IPS-15b (cell line): ENCODE data around the gene FAM177B.

Source experiments
- H3K27me3 ChIP-seq: one replicate; pipeline ENCODE4 v1.6.1; 2013; ENCODE audit warnings: low read length; ENCODE audit not compliant: control insufficient read depth, insufficient read depth
- H3K36me3 ChIP-seq: one replicate; pipeline ENCODE4 v1.6.1; 2013; ENCODE audit warnings: low read length; ENCODE audit not compliant: control insufficient read depth, insufficient read depth
- H3K4me1 ChIP-seq: one replicate; pipeline ENCODE4 v1.6.1; 2013; ENCODE audit warnings: mild to moderate bottlenecking, low read length; ENCODE audit not compliant: control insufficient read depth, insufficient read depth
- H3K4me3 ChIP-seq: one replicate; pipeline ENCODE4 v1.5.1; 2013; ENCODE audit warnings: low read depth, low read length
- H3K9ac ChIP-seq: one replicate; pipeline ENCODE4 v1.6.1; 2013; ENCODE audit warnings: low read depth, mild to moderate bottlenecking, low read length
- H3K9me3 ChIP-seq: one replicate; pipeline ENCODE4 v1.6.1; 2013; ENCODE audit warnings: mild to moderate bottlenecking, low read length; ENCODE audit not compliant: control insufficient read depth, insufficient read depth

FAM177B gene

DNA sequence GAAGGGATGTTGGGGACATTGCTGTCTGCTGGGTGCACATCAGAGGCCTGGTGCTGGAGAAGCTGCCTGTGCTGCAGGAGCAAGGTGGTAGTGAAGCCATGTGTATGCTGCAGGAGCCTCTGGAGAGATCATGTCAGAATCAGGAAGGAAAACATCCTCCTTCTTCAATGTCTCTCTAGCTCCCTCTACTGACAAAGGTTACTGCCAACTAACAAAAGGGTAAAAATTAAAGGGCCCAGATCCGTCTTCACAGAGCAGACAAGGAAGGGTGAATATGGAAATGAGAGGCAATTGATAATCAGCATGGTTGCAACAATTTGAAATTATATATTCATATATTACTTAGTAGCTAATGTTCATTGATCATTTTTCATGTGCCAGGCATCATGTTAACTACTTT lies 32.2 kb downstream of the FAM177B start:
- Histone ChIP-seq H3K9me3 (no peaks in the 10 kb centered on the region), H3K9ac (no peak overlapping the region), H3K36me3 (no peaks in the 10 kb centered on the region), H3K4me1 (no peaks in the 10 kb centered on the region), H3K4me3 (no peak overlapping the region), H3K27me3 (no peaks in the 10 kb centered on the region)

DNA sequence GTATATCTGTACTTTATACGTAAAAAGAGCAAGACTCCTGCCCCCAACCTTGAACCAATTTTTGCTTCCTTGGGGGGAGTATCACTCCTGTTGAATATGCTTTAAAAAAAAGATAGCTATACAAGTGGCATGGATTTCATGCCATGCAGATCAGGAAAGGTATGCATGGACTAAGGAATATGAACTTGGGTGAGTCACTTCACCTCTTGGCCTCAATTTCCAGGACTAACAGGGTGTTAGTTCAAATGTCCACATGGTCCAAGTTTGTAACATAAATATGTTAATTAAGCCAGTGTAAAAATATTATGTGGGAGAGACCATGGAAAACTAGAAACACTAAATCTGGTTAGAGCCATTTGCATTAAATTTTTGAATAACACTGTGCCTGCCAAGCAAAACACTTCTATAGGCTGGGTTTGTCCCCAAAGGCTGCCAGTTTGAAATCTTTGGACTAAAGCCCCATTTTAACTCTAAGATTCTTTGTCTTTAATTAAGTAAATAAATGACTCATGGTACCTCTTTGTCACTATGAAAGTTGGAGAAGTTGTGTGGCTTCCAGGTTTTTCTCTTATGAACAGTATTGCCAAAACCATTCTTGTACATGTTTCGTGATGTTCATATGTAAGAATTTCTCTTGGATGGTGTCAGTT lies 33.1 kb downstream of the FAM177B start:
- H3K4me3 ChIP-seq, result no peak overlapping the region
- no peaks in the 10 kb centered on the region for H3K27me3 ChIP-seq
- H3K4me1 ChIP-seq, result no peaks in the 10 kb centered on the region
- no peaks in the 10 kb centered on the region for H3K36me3 ChIP-seq
- no peak overlapping the region for H3K9ac ChIP-seq
- no peaks in the 10 kb centered on the region for H3K9me3 ChIP-seq

DNA sequence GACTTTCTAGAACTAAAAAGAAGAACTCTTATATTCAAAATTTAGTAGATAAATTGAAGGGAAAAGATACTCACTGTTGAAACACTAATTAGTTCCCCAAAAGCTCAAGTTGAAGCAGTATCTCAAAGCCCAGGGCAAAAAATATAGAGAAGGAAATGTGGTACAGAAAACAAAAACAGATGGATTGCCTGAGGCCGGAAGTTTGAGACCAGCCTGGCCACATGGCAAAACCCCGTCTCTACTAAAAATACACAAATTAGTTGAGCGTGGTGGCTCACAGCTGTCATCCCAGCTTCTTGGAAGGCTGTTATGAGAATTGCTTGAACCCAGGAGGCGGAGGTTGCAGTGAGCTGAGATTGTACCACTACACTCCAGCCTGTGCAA lies 36.0 kb downstream of the FAM177B start:
- Histone ChIP-seq H3K4me3 (no peak overlapping the region), H3K27me3 (no peaks in the 10 kb centered on the region), H3K9me3 (no peaks in the 10 kb centered on the region), H3K36me3 (no peaks in the 10 kb centered on the region), H3K9ac (no peak overlapping the region), H3K4me1 (no peaks in the 10 kb centered on the region)

DNA sequence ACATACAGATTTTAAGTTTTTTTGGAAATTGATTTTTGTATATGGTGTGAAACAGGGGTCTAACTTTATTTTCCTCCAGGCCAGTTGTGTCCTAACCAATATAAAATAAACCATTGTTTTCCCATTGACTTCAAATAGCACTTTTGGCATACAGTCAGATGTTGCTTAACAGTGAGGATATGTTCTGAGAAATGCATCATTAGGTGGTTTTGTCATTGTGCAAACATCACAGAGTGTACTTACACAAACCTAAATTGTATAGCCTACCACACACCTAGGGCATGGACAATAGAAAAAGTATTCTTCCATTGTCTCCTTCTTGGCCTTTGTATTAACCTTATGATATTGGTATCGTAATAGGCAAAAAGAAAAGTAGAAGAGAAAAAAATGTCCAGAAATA lies 40.5 kb downstream of the FAM177B start:
- Histone ChIP-seq H3K9me3 (no peaks in the 10 kb centered on the region), H3K27me3 (no peaks in the 10 kb centered on the region), H3K36me3 (no peaks in the 10 kb centered on the region), H3K4me1 (no peaks in the 10 kb centered on the region), H3K4me3 (no peak overlapping the region), H3K9ac (no peak overlapping the region)

DNA sequence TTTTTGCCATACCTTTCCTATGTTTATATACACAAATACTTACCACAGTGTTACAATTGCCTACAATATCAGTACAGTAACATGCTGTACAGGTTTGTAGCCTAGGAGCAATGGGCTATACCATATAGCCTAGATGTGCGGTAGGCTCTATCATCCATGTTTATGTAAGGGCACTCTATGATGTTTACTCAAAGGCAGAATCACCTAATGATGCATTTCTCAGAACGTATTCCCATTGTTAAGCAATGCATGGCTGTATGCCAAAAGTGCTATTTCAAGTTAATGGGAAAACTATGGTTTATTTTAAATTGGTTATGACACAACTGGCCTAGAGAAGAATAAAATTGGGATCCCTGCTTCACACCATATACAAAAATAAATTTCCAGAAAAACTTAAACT lies 41.0 kb downstream of the FAM177B start:
- no peaks in the 10 kb centered on the region for H3K9me3 ChIP-seq
- H3K4me3 ChIP-seq, result no peak overlapping the region
- H3K36me3 ChIP-seq, result no peaks in the 10 kb centered on the region
- no peaks in the 10 kb centered on the region for H3K27me3 ChIP-seq
- no peaks in the 10 kb centered on the region for H3K4me1 ChIP-seq
- H3K9ac ChIP-seq, result no peak overlapping the region

DNA sequence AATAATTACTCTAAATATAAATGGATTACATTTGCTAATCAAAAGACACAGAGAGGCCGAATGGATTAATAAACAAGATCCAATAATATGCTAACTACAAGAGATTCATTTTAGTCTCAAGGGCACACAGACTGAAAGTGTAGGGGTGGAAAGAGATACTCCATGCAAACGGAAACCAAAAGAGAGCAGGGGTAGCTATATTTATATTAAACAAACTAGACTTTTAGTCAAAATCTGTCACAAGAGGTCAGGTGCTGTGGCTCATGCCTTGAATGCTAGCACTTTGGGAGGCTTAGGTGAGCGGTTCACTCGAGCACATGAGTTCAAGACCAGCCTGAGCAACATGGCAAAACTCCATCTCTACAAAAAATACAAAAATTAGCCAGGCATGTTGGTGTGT lies 44.2 kb downstream of the FAM177B start:
- Histone ChIP-seq H3K36me3 (no peaks in the 10 kb centered on the region), H3K4me1 (no peaks in the 10 kb centered on the region), H3K4me3 (no peak overlapping the region), H3K27me3 (peaks cover 3% of the 10 kb centered on the region), H3K9me3 (no peaks in the 10 kb centered on the region), H3K9ac (no peak overlapping the region)

DNA sequence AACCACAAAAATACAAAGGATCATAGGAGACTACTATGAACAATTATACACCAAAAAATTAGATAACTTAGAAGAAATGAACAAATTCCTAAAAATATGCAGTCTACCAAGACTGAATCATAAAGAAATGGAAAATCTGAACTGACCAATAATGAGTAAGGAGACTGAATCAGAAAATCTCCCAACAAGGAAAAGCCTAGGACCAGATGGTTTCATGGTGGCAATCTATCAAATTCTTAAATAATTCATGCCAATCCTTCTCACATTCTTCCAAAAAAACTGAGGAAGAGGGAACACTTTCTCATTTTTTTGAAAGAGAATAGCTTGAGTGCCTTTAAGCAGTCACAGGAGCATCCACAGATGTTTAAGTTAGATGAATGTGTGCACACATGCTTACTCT lies 46.0 kb downstream of the FAM177B start:
- Histone ChIP-seq H3K27me3 (peaks cover 3% of the 10 kb centered on the region), H3K36me3 (no peaks in the 10 kb centered on the region), H3K4me3 (no peak overlapping the region)

DNA sequence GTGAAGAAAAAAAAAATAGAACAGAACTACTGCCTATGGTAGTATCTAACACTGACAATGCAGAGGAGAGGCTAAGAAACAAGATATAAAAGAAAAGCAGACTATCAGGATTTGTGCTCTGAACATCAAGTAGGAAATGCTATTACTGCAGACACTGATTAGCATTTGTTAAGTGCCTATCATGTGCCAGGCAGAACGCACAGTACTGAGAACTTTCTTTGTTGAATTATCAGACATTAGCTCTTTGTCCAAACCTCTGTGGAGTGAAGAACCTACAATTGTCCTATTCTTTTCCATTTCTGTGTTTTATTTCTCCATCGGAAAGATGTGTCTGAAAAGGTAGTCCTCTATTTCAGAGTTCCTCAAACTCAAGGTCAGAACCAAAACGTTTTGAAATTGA lies 47.4 kb downstream of the FAM177B start:
- Histone ChIP-seq H3K27me3 (peaks cover 3% of the 10 kb centered on the region), H3K9ac (no peak overlapping the region), H3K4me3 (no peak overlapping the region), H3K4me1 (no peaks in the 10 kb centered on the region), H3K36me3 (no peaks in the 10 kb centered on the region), H3K9me3 (no peaks in the 10 kb centered on the region)

More for the DNA sequence above, 46.0 kb downstream of the FAM177B start:
- H3K4me1 ChIP-seq, result no peaks in the 10 kb centered on the region
- no peaks in the 10 kb centered on the region for H3K9me3 ChIP-seq
- H3K9ac ChIP-seq, result no peak overlapping the region

DNA sequence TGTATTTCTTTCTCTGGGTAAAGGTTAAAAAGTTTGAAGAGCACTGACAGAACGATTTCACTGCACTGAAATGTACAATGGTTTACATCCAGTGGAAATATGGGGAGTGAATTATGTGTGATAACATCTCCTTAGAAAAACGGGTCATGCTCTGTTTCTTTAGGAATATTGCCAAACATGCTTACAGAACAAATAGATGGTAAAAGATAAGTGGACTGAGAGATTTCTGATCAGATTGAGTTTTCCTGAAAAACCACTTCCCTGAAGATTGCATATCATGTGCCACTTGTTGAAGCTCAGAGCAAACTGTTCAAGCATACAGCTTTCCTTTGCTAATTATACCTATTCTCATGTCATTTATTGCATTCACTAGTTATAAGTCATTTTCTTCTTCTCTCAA lies 47.9 kb downstream of the FAM177B start:
- Histone ChIP-seq H3K9ac (no peak overlapping the region), H3K27me3 (peaks cover 3% of the 10 kb centered on the region), H3K4me3 (no peak overlapping the region), H3K4me1 (no peaks in the 10 kb centered on the region), H3K9me3 (no peaks in the 10 kb centered on the region), H3K36me3 (no peaks in the 10 kb centered on the region)

DNA sequence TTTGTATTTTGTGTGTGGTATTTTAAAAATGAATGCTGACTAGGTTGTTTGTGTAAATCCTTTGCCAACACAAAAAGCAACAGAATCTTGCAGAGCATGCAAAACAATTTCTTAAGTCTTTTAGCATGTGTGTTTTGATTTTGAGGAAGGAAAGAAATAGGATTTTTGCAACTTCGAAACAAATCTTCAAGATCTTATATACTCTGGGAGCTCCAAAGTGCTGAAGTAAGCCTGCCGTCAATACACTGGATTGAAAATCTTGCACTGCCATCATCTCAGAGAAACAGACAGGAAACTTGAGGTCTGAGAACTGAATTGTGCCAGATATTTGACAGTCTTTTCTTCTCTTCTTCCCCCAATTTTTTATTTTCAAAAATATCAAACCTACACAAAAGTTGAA lies 48.5 kb downstream of the FAM177B start:
- no peaks in the 10 kb centered on the region for H3K9me3 ChIP-seq
- no peak overlapping the region for H3K4me3 ChIP-seq
- H3K4me1 ChIP-seq, result no peaks in the 10 kb centered on the region
- peaks cover 3% of the 10 kb centered on the region for H3K27me3 ChIP-seq
- no peak overlapping the region for H3K9ac ChIP-seq
- H3K36me3 ChIP-seq, result no peaks in the 10 kb centered on the region

DNA sequence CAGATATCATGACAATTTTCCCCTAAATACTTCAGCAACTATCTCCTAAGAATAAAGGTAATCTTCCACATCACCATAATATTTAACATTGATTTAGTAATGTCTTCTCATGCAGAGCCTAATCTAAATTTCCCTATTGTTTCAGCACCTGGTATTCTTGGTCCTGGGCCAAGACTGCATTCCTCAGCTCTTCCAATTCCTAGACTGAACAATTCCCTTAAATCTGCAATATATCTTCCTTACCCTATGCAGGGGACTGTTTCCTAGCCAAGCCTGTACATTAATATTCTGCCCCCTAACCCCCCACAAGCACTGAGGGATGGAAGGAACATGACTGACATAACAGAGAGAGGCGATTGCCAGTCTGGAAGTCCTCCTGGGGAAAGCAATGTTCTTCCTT lies 49.1 kb downstream of the FAM177B start:
- Histone ChIP-seq H3K9ac (no peak overlapping the region), H3K27me3 (peaks cover 3% of the 10 kb centered on the region), H3K36me3 (no peaks in the 10 kb centered on the region), H3K4me3 (no peak overlapping the region), H3K4me1 (no peaks in the 10 kb centered on the region), H3K9me3 (no peaks in the 10 kb centered on the region)

DNA sequence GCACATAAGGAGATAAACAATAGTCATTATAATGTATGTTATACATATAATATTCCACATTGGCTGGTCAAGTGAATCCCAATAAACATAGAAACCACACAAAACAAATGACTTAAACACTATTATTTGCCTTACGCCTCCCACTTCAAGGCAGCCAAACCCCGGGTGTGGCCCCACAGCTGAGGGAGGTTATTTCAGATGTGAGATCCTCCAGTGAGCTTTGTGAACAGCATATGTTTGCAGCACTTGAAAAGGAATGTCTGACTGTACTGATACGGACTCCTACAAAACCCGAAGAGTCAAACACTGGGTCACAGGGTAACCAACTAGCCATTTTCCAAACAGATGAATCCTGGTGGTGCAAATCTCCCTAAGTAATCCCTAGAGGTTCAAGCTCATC lies 50.7 kb downstream of the FAM177B start:
- Histone ChIP-seq H3K4me1 (no peaks in the 10 kb centered on the region), H3K27me3 (peaks cover 3% of the 10 kb centered on the region), H3K4me3 (no peak overlapping the region)

More for the DNA sequence above, 50.7 kb downstream of the FAM177B start:
- Histone ChIP-seq H3K9me3 (no peaks in the 10 kb centered on the region), H3K9ac (no peak overlapping the region), H3K36me3 (no peaks in the 10 kb centered on the region)
